Mucosa of gallbladder (tissue), 1 donor: ENCODE results near the gene OIT3. TPM values are rescaled to one million over a fixed set of nuclear protein-coding genes. Genes with fewer than 3 reads are reported as not detected.

Experiments
- DNase-seq: peaks from one replicate; pipeline ENCODE4 v3.0.0-alpha.2; 2020; ENCODE audit warnings: low spot score
- total RNA-seq: library from RNA; stranded (reverse); gene quantifications from one replicate; pipeline ENCODE4 v1.2.1, GENCODE V29; 2021
- donor health status: DM: no; HTN: no; CAD: no.

The OIT3 gene
- total RNA-seq, 1 donor from 2014 or later: 0.40 TPM

- DNase-seq: no peak
Observed at GRCh38 chr10:72952642-72953158, 59.2 kb downstream of the OIT3 start.

GRCh38 chr10:72953687-72954086 is 60.1 kb downstream of the OIT3 start:
- no peak for DNase-seq

GRCh38 chr10:72954230-72954595 is 60.7 kb downstream of the OIT3 start:
- no peak for DNase-seq

GRCh38 chr10:72954596-72955554 is 61.3 kb downstream of the OIT3 start, which contains the start of gene PLA2G12B:
Gene PLA2G12B, minus strand, starts transcription at chr10:72954806. Its CDS starts 121 bp downstream, at chr10:72954685.
- no peak for DNase-seq

- no peak for DNase-seq
Observed at GRCh38 chr10:72956001-72956400, 62.5 kb downstream of the OIT3 start.

GRCh38 chr10:72976886-72977285 is 83.3 kb downstream of the OIT3 start:
- DNase-seq: no peak

- no peak for DNase-seq
Observed at GRCh38 chr10:72979709-72980108, 86.2 kb downstream of the OIT3 start.

- DNase-seq: no peak
Observed at GRCh38 chr10:72980348-72980747, 86.8 kb downstream of the OIT3 start.

- no peak for DNase-seq
Observed at GRCh38 chr10:72981028-72981881, 87.7 kb downstream of the OIT3 start.

GRCh38 chr10:72981882-72982529 is 88.5 kb downstream of the OIT3 start:
- DNase-seq: no peak

Other genes with a start within 250 kb of the OIT3 start
- 40.9 TPM for gene MCU, start 201.6 kb upstream of the OIT3 start, total RNA-seq
- not detected for gene PLA2G12B, start 61.1 kb downstream of the OIT3 start, total RNA-seq
- 67.5 TPM for gene P4HA1, start 203.1 kb downstream of the OIT3 start, total RNA-seq
- gene NUDT13, start 216.7 kb downstream of the OIT3 start, total RNA-seq: 2.7 TPM